GM23338 (cell line): ENCODE measurements around the gene LSM14B. TPM values are rescaled to one million over a fixed set of nuclear protein-coding genes. Genes with fewer than 3 reads are reported as not detected.

Experiments
- ATAC-seq: fragments of 200-7000 bp; cut with Tn5 transposase; 3 replicates; pipeline ENCODE4 v1.9.1; 2020
- DNase-seq: peaks from one replicate; pipeline ENCODE4 v3.0.0-alpha.2; 2015; ENCODE audit warnings: low spot score
- H2AFZ ChIP-seq: fragments of 200-600 bp; sonication (generic); 2 replicates; pipeline ENCODE4 v1.8.0; 2016; ENCODE audit warnings: antibody characterized with exemption, mild to moderate bottlenecking, moderate library complexity
- H3F3A ChIP-seq: fragments of 200-600 bp; sonication (generic); replicated peaks from 2 replicates; pipeline ENCODE4 v1.8.0; 2017; ENCODE audit warnings: antibody characterized with exemption, mixed run types, low read depth
- H3K27ac ChIP-seq: fragments of 200-600 bp; sonication (generic); 2 replicates; pipeline ENCODE4 v1.6.1; 2016; ENCODE audit warnings: low read depth
- H3K27me3 ChIP-seq: fragments of 200-600 bp; sonication (generic); 2 replicates; pipeline ENCODE4 v1.8.0; 2016; ENCODE audit warnings: mild to moderate bottlenecking, mixed run types, moderate library complexity; ENCODE audit not compliant: insufficient read depth
- H3K36me3 ChIP-seq: fragments of 200-600 bp; sonication (generic); 2 replicates; pipeline ENCODE4 v1.8.0; 2016; ENCODE audit warnings: mild to moderate bottlenecking; ENCODE audit not compliant: insufficient read depth
- H3K4me1 ChIP-seq: fragments of 200-600 bp; sonication (generic); 2 replicates; pipeline ENCODE4 v1.8.0; 2016; ENCODE audit warnings: mild to moderate bottlenecking, moderate library complexity; ENCODE audit not compliant: insufficient read depth
- H3K4me2 ChIP-seq: fragments of 200-600 bp; sonication (generic); 2 replicates; pipeline ENCODE4 v1.7.1; 2017; ENCODE audit warnings: mixed run types
- H3K4me3 ChIP-seq: fragments of 200-600 bp; sonication (generic); 2 replicates; pipeline ENCODE4 v1.6.1; 2016; ENCODE audit warnings: mixed run types
- H3K79me2 ChIP-seq: fragments of 200-600 bp; sonication (generic); replicated peaks from 2 replicates; pipeline ENCODE4 v1.8.0; 2017; ENCODE audit warnings: mild to moderate bottlenecking; ENCODE audit not compliant: insufficient read depth
- H3K9me2 ChIP-seq: fragments of 200-600 bp; sonication (generic); 2 replicates; pipeline ENCODE4 v1.8.0; 2017; ENCODE audit not compliant: insufficient read depth
- H4K20me1 ChIP-seq: fragments of 200-600 bp; sonication (generic); replicated peaks from 2 replicates; pipeline ENCODE4 v1.8.0; 2017; ENCODE audit warnings: mild to moderate bottlenecking; ENCODE audit not compliant: insufficient read depth
- H3K27ac Mint-ChIP-seq: 2 replicates; pipeline ENCODE4 v1.8.0; 2020; ENCODE audit warnings: inconsistent platforms, mild to moderate bottlenecking, moderate library complexity, mixed read lengths
- H3K27me3 Mint-ChIP-seq: 3 replicates; pipeline ENCODE4 v1.8.0; 2022; ENCODE audit warnings: low read depth, mild to moderate bottlenecking, moderate library complexity, mixed read lengths, inconsistent platforms; ENCODE audit not compliant: insufficient read depth, poor library complexity
- H3K36me3 Mint-ChIP-seq: 3 replicates; pipeline ENCODE4 v1.8.0; 2021; ENCODE audit warnings: low read depth, mild to moderate bottlenecking, inconsistent platforms, moderate library complexity, mixed read lengths
- H3K4me1 Mint-ChIP-seq: 3 replicates; pipeline ENCODE4 v1.8.0; 2020; ENCODE audit warnings: mild to moderate bottlenecking, inconsistent platforms, mixed read lengths
- H3K4me3 Mint-ChIP-seq: 3 replicates; pipeline ENCODE4 v1.8.0; 2021; ENCODE audit warnings: moderate library complexity, mild to moderate bottlenecking, inconsistent platforms, mixed read lengths
- H3K9me3 Mint-ChIP-seq: 3 replicates; pipeline ENCODE4 v1.8.0; 2020; ENCODE audit warnings: moderate library complexity, mild to moderate bottlenecking, inconsistent platforms, mixed read lengths
- CREB1 ChIP-seq: fragments of 250-450 bp; sonication (Bioruptor Pico); IDR thresholded peaks from 2 replicates; pipeline ENCODE4 v1.5.0; 2020; ENCODE audit warnings: low read depth, mild to moderate bottlenecking, moderate library complexity
- CTCF ChIP-seq, 2 experiments: fragments of 200-600 bp in 1 of 2; sonication (generic) in 1 of 2; conservative IDR thresholded peaks; 2 replicates each; pipeline versions ENCODE4 v1.5.1 to v1.6.1; 2016 to 2017; ENCODE audit warnings: antibody characterized with exemption in 2 of 2, low read depth in 2 of 2, mild to moderate bottlenecking in 2 of 2, moderate library complexity in 1 of 2
- ETS1 ChIP-seq: IDR thresholded peaks from 2 replicates; pipeline ENCODE4 v1.6.1; 2016; ENCODE audit warnings: antibody characterized with exemption
- EZH2 ChIP-seq: fragments of 200-600 bp; sonication (generic); IDR thresholded peaks from one replicate; pipeline ENCODE4 v1.8.0; 2017; ENCODE audit warnings: antibody characterized with exemption, mild to moderate bottlenecking, low read depth; ENCODE audit not compliant: unreplicated experiment
- JUNB ChIP-seq: IDR thresholded peaks from one replicate; pipeline ENCODE4 v1.6.1; 2016; ENCODE audit warnings: antibody characterized with exemption; ENCODE audit not compliant: unreplicated experiment
- NANOG ChIP-seq: IDR thresholded peaks from 2 replicates; pipeline ENCODE4 v1.6.1; 2016; ENCODE audit warnings: antibody characterized with exemption, borderline replicate concordance
- POLR2AphosphoS5 ChIP-seq: IDR thresholded peaks from 2 replicates; pipeline ENCODE4 v1.6.1; 2016; ENCODE audit warnings: antibody characterized with exemption, low read depth
- REST ChIP-seq: IDR thresholded peaks from one replicate; pipeline ENCODE4 v1.6.1; 2018; ENCODE audit warnings: antibody characterized with exemption; ENCODE audit not compliant: unreplicated experiment
- ZNF114 ChIP-seq: fragments of 250-450 bp; sonication (Bioruptor Pico); IDR thresholded peaks from 2 replicates; pipeline ENCODE4 v1.5.0; 2020; ENCODE audit warnings: mild to moderate bottlenecking, moderate library complexity
- ZNF331 ChIP-seq: fragments of 250-450 bp; sonication (Bioruptor Pico); IDR thresholded peaks from 2 replicates; pipeline ENCODE4 v1.5.0; 2020; ENCODE audit warnings: low read depth, mild to moderate bottlenecking, moderate library complexity
- polyA plus RNA-seq: library from polyadenylated mRNA; unstranded; fragments of >200 nt; fragmentation: Nextera tagmentation; extraction: Ambion mirVana; gene quantifications from 2 replicates; pipeline ENCODE4 v1.2.1, GENCODE V29; 2016
- total RNA-seq: library from RNA; depleted of rRNA; stranded (reverse); fragments of >200 nt; shearing (Covaris generic); gene quantifications from 2 replicates; pipeline ENCODE4 v1.2.3, GENCODE V29; 2014

The LSM14B gene
- total and polyA plus RNA-seq, 2 experiments from 2014 or later = 9.6 to 55.7 TPM

GRCh38 chr20:62137478-62138203 is 15.4 kb downstream of the LSM14B start:
- H3K27me3 ChIP-seq = no peaks in the 10 kb centered on the region
- peaks cover 40% of the 10 kb centered on the region for H3K79me2 ChIP-seq
- ATAC-seq (no peak), DNase-seq (no peak)
- H3K9me2 ChIP-seq = no peaks in the 10 kb centered on the region
- Mint-ChIP-seq H3K9me3 (no peaks in the 10 kb centered on the region), H3K4me1 (peaks cover 13% of the 10 kb centered on the region; the same call in 2 of the 3 replicates), H3K4me3 (no peak overlapping the region), H3K36me3 (peaks cover 91% of the 10 kb centered on the region), H3K27me3 (peaks cover 17% of the 10 kb centered on the region), H3K27ac (no peak overlapping the region)
- peaks cover 35% of the 10 kb centered on the region for H3F3A ChIP-seq
- H3K4me3 ChIP-seq = no peak overlapping the region
- peaks cover 55% of the 10 kb centered on the region for H3K36me3 ChIP-seq
- H4K20me1 ChIP-seq = peaks cover 58% of the 10 kb centered on the region
- no peaks in the 10 kb centered on the region; the same call in 1 of the 2 replicates for H3K4me1 ChIP-seq
- no peak overlapping the region for H3K4me2 ChIP-seq
- peak overlapping the region; percentile 5; the same call in 1 of the 2 replicates for H3K27ac ChIP-seq
- TF ChIP-seq CREB1 (CRISPR knock-in tag) (no peak), JUNB (no peak)
- no peak overlapping the region for H2AFZ ChIP-seq

- peaks cover 42% of the 10 kb centered on the region for H3K79me2 ChIP-seq
Measured at GRCh38 chr20:62138204-62138543, 15.9 kb downstream of the LSM14B start.

GRCh38 chr20:62138912-62139311 is 16.6 kb downstream of the LSM14B start:
- Histone ChIP-seq H3K4me2 (no peak overlapping the region), H3K9me2 (no peaks in the 10 kb centered on the region), H3K27me3 (no peaks in the 10 kb centered on the region), H3F3A (peaks cover 35% of the 10 kb centered on the region), H3K27ac (peak overlapping the region; percentile 59; the same call in 1 of the 2 replicates), H3K4me1 (no peaks in the 10 kb centered on the region; the same call in 1 of the 2 replicates), H3K79me2 (peaks cover 42% of the 10 kb centered on the region), H3K4me3 (no peak overlapping the region), H2AFZ (no peak overlapping the region), H4K20me1 (peaks cover 58% of the 10 kb centered on the region), H3K36me3 (peaks cover 55% of the 10 kb centered on the region)
- H3K27ac Mint-ChIP-seq = no peak overlapping the region
- peaks cover 81% of the 10 kb centered on the region for H3K36me3 Mint-ChIP-seq
- no peaks in the 10 kb centered on the region for H3K9me3 Mint-ChIP-seq
- no peak for ATAC-seq
- peaks cover 17% of the 10 kb centered on the region for H3K27me3 Mint-ChIP-seq
- H3K4me3 Mint-ChIP-seq = no peak overlapping the region; the same call in 2 of the 3 replicates
- DNase-seq = no peak
- H3K4me1 Mint-ChIP-seq = peaks cover 13% of the 10 kb centered on the region; the same call in 2 of the 3 replicates
- no peak for TF ChIP-seq CREB1 (CRISPR knock-in tag)
- TF ChIP-seq ZNF114 (CRISPR knock-in tag) = no peak
- TF ChIP-seq EZH2 = no peak
- TF ChIP-seq NANOG = no peak
- TF ChIP-seq JUNB = no peak
- no peak for TF ChIP-seq REST
- no peak for TF ChIP-seq ETS1
- TF ChIP-seq POLR2AphosphoS5 = no peak

More at GRCh38 chr20:62138204-62138543, 15.9 kb downstream of the LSM14B start:
- Histone ChIP-seq H4K20me1 (peaks cover 58% of the 10 kb centered on the region), H2AFZ (no peak overlapping the region), H3K36me3 (peaks cover 55% of the 10 kb centered on the region), H3K4me2 (no peak overlapping the region), H3K4me1 (no peaks in the 10 kb centered on the region; the same call in 1 of the 2 replicates), H3F3A (peaks cover 35% of the 10 kb centered on the region), H3K9me2 (no peaks in the 10 kb centered on the region), H3K27ac (peak overlapping the region; percentile 45; the same call in 1 of the 2 replicates), H3K4me3 (no peak overlapping the region), H3K27me3 (no peaks in the 10 kb centered on the region)
- Mint-ChIP-seq H3K36me3 (peaks cover 88% of the 10 kb centered on the region), H3K27me3 (peaks cover 17% of the 10 kb centered on the region), H3K4me1 (peaks cover 13% of the 10 kb centered on the region; the same call in 2 of the 3 replicates), H3K27ac (no peak overlapping the region), H3K9me3 (no peaks in the 10 kb centered on the region), H3K4me3 (no peak overlapping the region)
- ATAC-seq = no peak
- TF ChIP-seq CTCF (conservative IDR thresholded peaks at IDR 0.05; ENCODE audit: low read depth in 2 of 2) (no peak), ZNF331 (CRISPR knock-in tag) (no peak), ZNF114 (CRISPR knock-in tag) (no peak)
- DNase-seq = no peak
